Loucy (cell line): Measurements from ENCODE around the gene ALK.

Experiments used
- H2AFZ ChIP-seq: fragments of 200-600 bp; sonication (generic); 2 replicates; pipeline ENCODE4 v1.6.0; 2016; ENCODE audit warnings: antibody characterized with exemption, mild to moderate bottlenecking, low read length, moderate library complexity
- H3F3A ChIP-seq: fragments of 200-600 bp; 2 replicates; pipeline ENCODE4 v1.6.0; 2016; ENCODE audit warnings: antibody characterized with exemption, low read depth, mild to moderate bottlenecking
- H3K27me3 ChIP-seq: fragments of 200-600 bp; sonication (generic); 2 replicates; pipeline ENCODE4 v1.6.1; 2014; ENCODE audit warnings: low read length, mild to moderate bottlenecking; ENCODE audit not compliant: insufficient read depth, poor library complexity, severe bottlenecking
- H3K36me3 ChIP-seq: fragments of 200-600 bp; sonication (generic); 2 replicates; pipeline ENCODE4 v1.6.1; 2016; ENCODE audit warnings: low read length; ENCODE audit not compliant: insufficient read depth
- H3K4me1 ChIP-seq: fragments of 200-600 bp; sonication (generic); 2 replicates; pipeline ENCODE4 v1.5.1; 2014; ENCODE audit warnings: low read length, mild to moderate bottlenecking; ENCODE audit not compliant: insufficient read depth, poor library complexity, severe bottlenecking
- H3K4me2 ChIP-seq: fragments of 200-600 bp; sonication (generic); 2 replicates; pipeline ENCODE4 v1.6.0; 2014; ENCODE audit warnings: antibody characterized with exemption, low read length, low read depth, mild to moderate bottlenecking; ENCODE audit not compliant: poor library complexity, severe bottlenecking
- H3K4me3 ChIP-seq: fragments of 200-600 bp; sonication (generic); 2 replicates; pipeline ENCODE4 v1.5.1; 2014; ENCODE audit warnings: low read length, mild to moderate bottlenecking, mixed read lengths; ENCODE audit not compliant: poor library complexity, severe bottlenecking
- H3K79me2 ChIP-seq: fragments of 200-600 bp; sonication (generic); 2 replicates; pipeline ENCODE4 v1.6.1; 2014; ENCODE audit warnings: low read length; ENCODE audit not compliant: insufficient read depth
- H3K9ac ChIP-seq: fragments of 200-600 bp; sonication (generic); 2 replicates; pipeline ENCODE4 v1.6.0; 2014; ENCODE audit warnings: mild to moderate bottlenecking, low read depth, low read length, moderate library complexity; ENCODE audit not compliant: poor library complexity, severe bottlenecking
- H3K9me2 ChIP-seq: fragments of 200-600 bp; sonication (generic); replicated peaks from 2 replicates; pipeline ENCODE4 v1.6.1; 2016; ENCODE audit warnings: low read depth, low read length, mixed read lengths
- H3K9me3 ChIP-seq: fragments of 200-600 bp; sonication (generic); 2 replicates; pipeline ENCODE4 v1.6.1; 2014; ENCODE audit warnings: mild to moderate bottlenecking, antibody characterized with exemption, low read length, low read depth; ENCODE audit not compliant: insufficient read depth
- H4K20me1 ChIP-seq: fragments of 200-600 bp; sonication (generic); 2 replicates; pipeline ENCODE4 v1.6.0; 2014; ENCODE audit warnings: antibody characterized with exemption, low read length, mild to moderate bottlenecking; ENCODE audit not compliant: insufficient read depth, poor library complexity, severe bottlenecking
- EZH2phosphoT487 ChIP-seq: fragments of 200-600 bp; IDR thresholded peaks from 2 replicates; pipeline ENCODE4 v1.6.1; 2018; ENCODE audit warnings: antibody characterized with exemption, mild to moderate bottlenecking, moderate library complexity, borderline replicate concordance
- TF ChIP-seq, protein P1 (sequence below): fragments of 200-600 bp; sonication (generic); conservative IDR thresholded peaks from 2 replicates; pipeline ENCODE4 v1.5.1; 2014; ENCODE audit warnings: mild to moderate bottlenecking, antibody characterized with exemption, low read length

Gene ALK

DNA sequence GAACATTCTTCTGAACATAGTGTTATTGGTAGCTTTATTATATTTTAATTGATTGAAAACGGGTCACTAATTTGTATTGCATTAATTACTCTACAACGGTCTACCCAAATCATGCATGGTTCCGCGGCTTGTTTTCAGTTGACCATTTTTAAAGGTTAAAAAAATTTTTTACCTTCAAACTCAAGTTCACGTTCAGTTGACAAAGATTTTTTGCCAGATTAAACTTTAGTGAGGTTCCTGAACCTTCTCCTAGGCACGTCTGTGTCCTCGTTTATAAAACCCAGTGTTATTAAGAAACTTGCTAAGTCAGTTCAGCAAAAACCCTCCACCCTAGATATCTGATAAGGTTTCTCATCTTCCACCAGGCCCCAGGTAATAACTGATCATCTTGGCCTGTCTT is 331.2 kb downstream of the ALK start:
- Histone ChIP-seq H3K36me3 (no peaks in the 10 kb centered on the region), H3K4me2 (no peak overlapping the region), H3K9ac (no peak overlapping the region), H3F3A (no peaks in the 10 kb centered on the region), H4K20me1 (no peaks in the 10 kb centered on the region), H3K79me2 (no peaks in the 10 kb centered on the region), H3K9me3 (no peaks in the 10 kb centered on the region), H3K9me2 (no peaks in the 10 kb centered on the region), H3K27me3 (no peaks in the 10 kb centered on the region), H2AFZ (no peak overlapping the region), H3K4me1 (no peaks in the 10 kb centered on the region), H3K4me3 (no peak overlapping the region)
- TF ChIP-seq, protein P1, sequence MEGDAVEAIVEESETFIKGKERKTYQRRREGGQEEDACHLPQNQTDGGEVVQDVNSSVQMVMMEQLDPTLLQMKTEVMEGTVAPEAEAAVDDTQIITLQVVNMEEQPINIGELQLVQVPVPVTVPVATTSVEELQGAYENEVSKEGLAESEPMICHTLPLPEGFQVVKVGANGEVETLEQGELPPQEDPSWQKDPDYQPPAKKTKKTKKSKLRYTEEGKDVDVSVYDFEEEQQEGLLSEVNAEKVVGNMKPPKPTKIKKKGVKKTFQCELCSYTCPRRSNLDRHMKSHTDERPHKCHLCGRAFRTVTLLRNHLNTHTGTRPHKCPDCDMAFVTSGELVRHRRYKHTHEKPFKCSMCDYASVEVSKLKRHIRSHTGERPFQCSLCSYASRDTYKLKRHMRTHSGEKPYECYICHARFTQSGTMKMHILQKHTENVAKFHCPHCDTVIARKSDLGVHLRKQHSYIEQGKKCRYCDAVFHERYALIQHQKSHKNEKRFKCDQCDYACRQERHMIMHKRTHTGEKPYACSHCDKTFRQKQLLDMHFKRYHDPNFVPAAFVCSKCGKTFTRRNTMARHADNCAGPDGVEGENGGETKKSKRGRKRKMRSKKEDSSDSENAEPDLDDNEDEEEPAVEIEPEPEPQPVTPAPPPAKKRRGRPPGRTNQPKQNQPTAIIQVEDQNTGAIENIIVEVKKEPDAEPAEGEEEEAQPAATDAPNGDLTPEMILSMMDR, result no peak

DNA sequence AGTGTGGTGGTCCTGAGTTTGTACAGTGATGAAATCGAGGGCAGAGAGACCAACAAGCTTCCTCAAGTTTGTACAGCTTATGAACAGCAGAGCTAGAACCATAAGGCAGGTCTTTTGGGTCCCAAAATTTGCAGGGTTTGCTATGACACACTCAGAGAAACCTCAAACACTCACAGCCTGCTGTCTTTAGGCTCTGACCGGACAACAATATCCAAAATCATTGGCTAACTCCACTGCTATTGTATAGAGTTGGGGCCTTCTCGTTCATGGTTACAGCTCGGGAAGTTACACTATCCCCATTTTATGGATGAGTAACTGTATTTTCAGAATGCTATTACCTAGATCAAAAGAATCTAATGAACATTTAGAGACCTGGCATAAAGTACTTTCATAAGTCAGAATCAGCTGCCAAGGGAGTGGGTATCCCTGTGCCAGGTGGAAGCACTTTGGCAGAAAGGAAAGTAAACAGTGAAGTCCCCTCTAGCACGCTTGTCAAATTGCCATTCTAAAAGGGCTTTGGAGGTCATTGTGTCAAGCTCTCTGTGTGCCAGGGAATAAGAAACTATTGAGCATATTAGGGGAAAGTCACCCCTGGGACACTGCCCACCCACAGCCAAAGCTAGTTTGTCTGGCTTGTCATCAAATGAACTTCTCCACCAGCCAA is 331.8 kb downstream of the ALK start:
- Histone ChIP-seq H2AFZ (no peak overlapping the region), H3K27me3 (no peaks in the 10 kb centered on the region), H3K9me3 (no peaks in the 10 kb centered on the region), H3K4me2 (no peak overlapping the region), H3K4me3 (no peak overlapping the region), H3K36me3 (no peaks in the 10 kb centered on the region), H3F3A (no peaks in the 10 kb centered on the region), H3K9ac (no peak overlapping the region), H3K4me1 (no peaks in the 10 kb centered on the region), H3K79me2 (no peaks in the 10 kb centered on the region), H4K20me1 (no peaks in the 10 kb centered on the region), H3K9me2 (no peaks in the 10 kb centered on the region)
- TF ChIP-seq, protein P1, result no peak
- no peak for TF ChIP-seq EZH2phosphoT487

DNA sequence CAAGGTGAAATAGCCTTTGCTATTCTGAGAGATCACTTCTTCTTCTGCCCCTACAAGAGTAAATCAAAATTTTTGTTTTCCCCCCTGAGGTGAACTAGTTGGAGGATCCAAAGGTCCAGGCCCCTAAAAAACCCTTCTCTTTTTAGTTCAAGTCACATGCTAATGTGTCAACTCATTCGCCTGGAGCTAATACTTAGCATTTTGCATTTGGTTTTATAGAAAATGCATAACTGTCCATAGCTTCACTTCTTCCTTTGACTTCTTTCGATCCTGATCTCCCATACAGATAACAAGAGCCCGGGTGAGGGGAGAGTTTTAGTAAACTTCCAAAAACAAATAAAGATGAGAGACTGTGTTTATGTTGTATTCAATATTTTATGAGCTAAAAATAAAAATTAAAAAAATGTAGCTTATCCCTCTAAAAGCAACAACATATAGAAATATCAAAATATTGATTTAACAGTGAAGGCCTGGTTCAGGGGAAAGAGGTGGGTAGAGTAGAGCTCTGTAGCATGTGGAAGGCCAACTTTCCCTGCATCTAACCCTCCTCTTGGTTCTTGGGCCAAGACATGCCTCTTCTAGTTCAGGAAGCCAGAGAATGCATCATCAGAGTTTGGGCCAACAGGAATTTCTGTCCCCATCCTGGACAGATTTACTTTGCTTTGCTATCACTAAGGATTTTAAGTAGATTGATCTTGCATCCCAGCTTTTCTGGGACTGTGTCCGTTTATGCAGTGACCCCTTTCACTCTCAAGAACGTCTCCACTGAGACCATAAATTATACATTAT is 333.8 kb downstream of the ALK start:
- H3K9me3 ChIP-seq, result no peaks in the 10 kb centered on the region
- H3K36me3 ChIP-seq, result no peaks in the 10 kb centered on the region
- H3F3A ChIP-seq, result no peaks in the 10 kb centered on the region
- H2AFZ ChIP-seq, result no peak overlapping the region
- no peaks in the 10 kb centered on the region for H3K9me2 ChIP-seq
- H3K4me1 ChIP-seq, result no peaks in the 10 kb centered on the region
- H4K20me1 ChIP-seq, result no peaks in the 10 kb centered on the region
- no peak overlapping the region for H3K4me2 ChIP-seq
- H3K79me2 ChIP-seq, result no peaks in the 10 kb centered on the region
- no peak overlapping the region for H3K9ac ChIP-seq
- no peak overlapping the region for H3K4me3 ChIP-seq
- H3K27me3 ChIP-seq, result no peaks in the 10 kb centered on the region
- TF ChIP-seq, protein P1, result no peak
- no peak for TF ChIP-seq EZH2phosphoT487
